Sigmoid colon (tissue), 3 donors: Measurements from ENCODE around the gene EFHD1.

Source experiments
- POLR2A ChIP-seq, 2 donors: fragments of 450-650 bp; IDR thresholded peaks; one replicate each; pipeline ENCODE4 v1.6.1; 2016; ENCODE audit warnings: antibody characterized with exemption in 2 of 2, mild to moderate bottlenecking in 2 of 2, moderate library complexity in 2 of 2
- TF ChIP-seq, protein P1 (sequence below), 4 experiments: fragments of 450-650 bp in 3 of 4; fragments of 200-600 bp in 1 of 4; IDR thresholded peaks; one replicate each; pipeline ENCODE4 v1.5.1; 2016 to 2019; ENCODE audit warnings: antibody characterized with exemption in 4 of 4, mild to moderate bottlenecking in 3 of 4, moderate library complexity in 2 of 4

DNA sequence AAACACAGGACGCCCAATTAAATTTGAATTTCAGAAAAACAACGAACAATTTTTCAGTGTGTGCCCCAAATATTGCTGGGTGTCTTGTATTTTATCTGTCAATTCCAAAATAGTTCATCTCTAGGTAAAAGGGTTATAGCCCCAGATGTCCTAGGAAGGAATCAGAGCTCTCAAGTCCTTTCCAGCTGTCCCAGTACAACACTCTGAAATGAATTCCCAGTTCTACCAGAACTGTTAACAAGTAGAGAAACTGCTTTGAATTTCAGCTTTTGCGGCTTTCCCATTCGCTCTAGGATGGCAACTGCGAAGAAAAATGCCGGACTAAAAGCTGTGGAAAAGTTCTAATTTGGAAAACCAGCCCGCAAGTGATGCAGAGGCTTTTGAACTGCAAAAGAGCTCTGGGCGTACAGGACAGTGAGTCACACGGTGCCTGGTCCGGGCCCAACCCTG lies 63.2 kb downstream of the EFHD1 start:
- TF ChIP-seq, protein P1, sequence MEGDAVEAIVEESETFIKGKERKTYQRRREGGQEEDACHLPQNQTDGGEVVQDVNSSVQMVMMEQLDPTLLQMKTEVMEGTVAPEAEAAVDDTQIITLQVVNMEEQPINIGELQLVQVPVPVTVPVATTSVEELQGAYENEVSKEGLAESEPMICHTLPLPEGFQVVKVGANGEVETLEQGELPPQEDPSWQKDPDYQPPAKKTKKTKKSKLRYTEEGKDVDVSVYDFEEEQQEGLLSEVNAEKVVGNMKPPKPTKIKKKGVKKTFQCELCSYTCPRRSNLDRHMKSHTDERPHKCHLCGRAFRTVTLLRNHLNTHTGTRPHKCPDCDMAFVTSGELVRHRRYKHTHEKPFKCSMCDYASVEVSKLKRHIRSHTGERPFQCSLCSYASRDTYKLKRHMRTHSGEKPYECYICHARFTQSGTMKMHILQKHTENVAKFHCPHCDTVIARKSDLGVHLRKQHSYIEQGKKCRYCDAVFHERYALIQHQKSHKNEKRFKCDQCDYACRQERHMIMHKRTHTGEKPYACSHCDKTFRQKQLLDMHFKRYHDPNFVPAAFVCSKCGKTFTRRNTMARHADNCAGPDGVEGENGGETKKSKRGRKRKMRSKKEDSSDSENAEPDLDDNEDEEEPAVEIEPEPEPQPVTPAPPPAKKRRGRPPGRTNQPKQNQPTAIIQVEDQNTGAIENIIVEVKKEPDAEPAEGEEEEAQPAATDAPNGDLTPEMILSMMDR (IDR thresholded peaks at IDR 0.05) = no peak
- no peak for TF ChIP-seq POLR2A (IDR thresholded peaks at IDR 0.05)
